IMR-90 (cell line): ENCODE results near the gene PRKRIP1. TPM values are rescaled to one million over a fixed set of nuclear protein-coding genes. Genes with fewer than 3 reads are reported as not detected.

Experiments
- ATAC-seq: fragments of 200-7000 bp; cut with Tn5 transposase; 2 replicates; pipeline ENCODE4 v1.9.1; 2020; ENCODE audit warnings: low read depth, mild to moderate bottlenecking, moderate library complexity
- BruUV-seq: library from RNA; stranded (reverse); fragments of 400-500 nt; replicated peaks from 2 replicates; lab custom pipeline; 2021; lab: Mats Ljungman, UMichigan
- CTCF ChIA-PET: fragments of 300-600 bp; formaldehyde crosslinking; extraction: SDS; loops from one replicate; lab custom pipeline; 2021; ENCODE audit warnings: antibody characterized with exemption; lab: Yijun Ruan, JAX
- POLR2A ChIA-PET: fragments of 300-600 bp; sonication (Branson Sonifier 250); formaldehyde crosslinking; loops from one replicate; lab custom pipeline; 2022; ENCODE audit warnings: antibody characterized with exemption; ENCODE audit not compliant: unreplicated experiment; lab: Charles Lee
- DNase-seq: peaks from one replicate; pipeline ENCODE4 v3.0.0; 2013
- H2AFZ ChIP-seq: replicated peaks from 2 replicates; pipeline ENCODE3; 2013; ENCODE audit warnings: low read length, mild to moderate bottlenecking; ENCODE audit not compliant: poor library complexity
- H2AK5ac ChIP-seq: 2 replicates; pipeline ENCODE4 v1.6.1; 2013; ENCODE audit warnings: low read depth, low read length, inconsistent platforms
- H2AK9ac ChIP-seq: replicated peaks from 2 replicates; pipeline ENCODE3; 2013; ENCODE audit warnings: mild to moderate bottlenecking, low read depth, low read length, moderate library complexity; ENCODE audit not compliant: poor library complexity
- H2BK120ac ChIP-seq: 2 replicates; pipeline ENCODE4 v1.6.1; 2013; ENCODE audit warnings: low read depth, low read length, inconsistent platforms
- H2BK15ac ChIP-seq: 3 replicates; pipeline ENCODE4 v1.6.1; 2013; ENCODE audit warnings: low read depth, low read length, inconsistent platforms
- H2BK20ac ChIP-seq: 2 replicates; pipeline ENCODE4 v1.6.1; 2013; ENCODE audit warnings: low read depth, mild to moderate bottlenecking, inconsistent platforms, low read length, moderate library complexity
- H2BK5ac ChIP-seq: 2 replicates; pipeline ENCODE4 v1.6.1; 2013; ENCODE audit warnings: mild to moderate bottlenecking, low read depth, low read length, inconsistent platforms; ENCODE audit not compliant: poor library complexity, severe bottlenecking
- H3K14ac ChIP-seq: replicated peaks from 2 replicates; pipeline ENCODE4 v1.6.1; 2013; ENCODE audit warnings: low read depth, low read length, inconsistent platforms
- H3K18ac ChIP-seq: 2 replicates; pipeline ENCODE4 v1.6.1; 2013; ENCODE audit warnings: low read depth, low read length, control low read depth
- H3K23ac ChIP-seq: 2 replicates; pipeline ENCODE4 v1.6.1; 2013; ENCODE audit warnings: low read depth, low read length, inconsistent platforms
- H3K27ac ChIP-seq: 2 replicates; pipeline ENCODE4 v1.5.1; 2013; ENCODE audit warnings: mild to moderate bottlenecking, control low read depth, low read length; ENCODE audit not compliant: insufficient read depth
- H3K27me3 ChIP-seq: 2 replicates; pipeline ENCODE4 v1.6.1; 2013; ENCODE audit warnings: low read length; ENCODE audit not compliant: control insufficient read depth, insufficient read depth
- H3K36me3 ChIP-seq: 2 replicates; pipeline ENCODE4 v1.6.1; 2013; ENCODE audit warnings: low read length, mixed read lengths; ENCODE audit not compliant: control insufficient read depth, insufficient read depth
- H3K4ac ChIP-seq: 2 replicates; pipeline ENCODE4 v1.6.1; 2013; ENCODE audit warnings: low read depth, low read length, inconsistent platforms
- H3K4me1 ChIP-seq: 2 replicates; pipeline ENCODE4 v1.6.1; 2013; ENCODE audit warnings: low read length, mixed read lengths; ENCODE audit not compliant: control insufficient read depth, insufficient read depth
- H3K4me2 ChIP-seq: 2 replicates; pipeline ENCODE4 v1.6.1; 2013; ENCODE audit warnings: low read depth, mild to moderate bottlenecking, control low read depth, low read length, moderate library complexity
- H3K4me3 ChIP-seq: 2 replicates; pipeline ENCODE4 v1.5.1; 2013; ENCODE audit warnings: low read depth, mild to moderate bottlenecking, control low read depth, low read length, moderate library complexity; ENCODE audit not compliant: insufficient read depth
- H3K56ac ChIP-seq: 2 replicates; pipeline ENCODE4 v1.6.1; 2013; ENCODE audit warnings: low read length, inconsistent platforms; ENCODE audit not compliant: insufficient read depth; ENCODE audit errors: extremely low read depth
- H3K79me1 ChIP-seq, 2 experiments: 2 replicates each; pipeline ENCODE4 v1.6.1; 2013; ENCODE audit warnings: low read length in 2 of 2, inconsistent platforms in 1 of 2, low read depth in 1 of 2
- H3K9ac ChIP-seq: 2 replicates; pipeline ENCODE4 v1.6.1; 2013; ENCODE audit warnings: low read depth, low read length, control low read depth
- H3K9me1 ChIP-seq: 2 replicates; pipeline ENCODE4 v1.6.1; 2013; ENCODE audit warnings: low read length, inconsistent platforms; ENCODE audit not compliant: insufficient read depth
- H3K9me3 ChIP-seq: 2 replicates; pipeline ENCODE4 v1.6.1; 2013; ENCODE audit warnings: low read length; ENCODE audit not compliant: control insufficient read depth, insufficient read depth
- H4K20me1 ChIP-seq: 2 replicates; pipeline ENCODE4 v1.6.1; 2013; ENCODE audit warnings: low read length, inconsistent platforms; ENCODE audit not compliant: insufficient read depth
- H4K5ac ChIP-seq: 2 replicates; pipeline ENCODE4 v1.6.1; 2013; ENCODE audit warnings: mild to moderate bottlenecking, low read depth, low read length, control low read depth
- H4K8ac ChIP-seq, 2 experiments: 2 replicates each; pipeline ENCODE4 v1.6.1; 2013; ENCODE audit warnings: low read depth in 2 of 2, low read length in 2 of 2, control low read depth in 1 of 2, inconsistent platforms in 1 of 2
- H4K91ac ChIP-seq: 2 replicates; pipeline ENCODE4 v1.6.1; 2013; ENCODE audit warnings: low read depth, low read length, inconsistent platforms; ENCODE audit not compliant: insufficient read depth
- BHLHE40 ChIP-seq: fragments of 150-350 bp; IDR thresholded peaks from 2 replicates; pipeline ENCODE4 v1.6.1; 2016; ENCODE audit warnings: mild to moderate bottlenecking, low read depth, low read length
- CEBPB ChIP-seq: IDR thresholded peaks from 2 replicates; pipeline ENCODE4 v1.6.1; 2012; ENCODE audit warnings: low read depth, low read length, improper control_type of control experiment
- CHD1 ChIP-seq: IDR thresholded peaks from 2 replicates; pipeline ENCODE4 v1.6.1; 2012; ENCODE audit warnings: low read depth, low read length, improper control_type of control experiment
- MXI1 ChIP-seq: IDR thresholded peaks from 2 replicates; pipeline ENCODE4 v1.6.1; 2012; ENCODE audit warnings: low read depth, mild to moderate bottlenecking, low read length, moderate library complexity, borderline replicate concordance
- NFE2L2 ChIP-seq: fragments of 150-350 bp; IDR thresholded peaks from 2 replicates; pipeline ENCODE4 v1.6.1; 2016; ENCODE audit warnings: low read depth, mild to moderate bottlenecking, low read length
- POLR2A ChIP-seq: IDR thresholded peaks from 2 replicates; pipeline ENCODE4 v1.6.1; 2012; ENCODE audit warnings: mild to moderate bottlenecking, low read depth, low read length
- SMC3 ChIP-seq: fragments of 150-350 bp; IDR thresholded peaks from 2 replicates; pipeline ENCODE4 v1.6.1; 2016; ENCODE audit warnings: low read depth, mild to moderate bottlenecking, antibody characterized with exemption, low read length, moderate library complexity
- WGBS, 2 experiments: methylation state at CpG; one replicate each; pipeline versions ENCODE4 v1.1.5 to v1.1.7; 2013; ENCODE audit warnings: missing lambda C conversion rate in 2 of 2; ENCODE audit not compliant: insufficient read length in 1 of 2; ENCODE audit errors: extremely low coverage in 2 of 2; 5-methylcytosine and 5-hydroxymethylcytosine counted together
- dilution Hi-C: fragments of 300-500 bp; cut with HindIII; formaldehyde crosslinking; loops from one replicate; pipeline ENCODE4 v1.14.3; 2018; ENCODE audit warnings: low sequenced_read_pairs; ENCODE audit not compliant: unreplicated experiment
- in situ Hi-C: fragments of 300-500 bp; cut with MboI; formaldehyde crosslinking; loops from 3 replicates; pipeline ENCODE4 v1.14.3; 2019; ENCODE audit warnings: low sequenced_read_pairs, inconsistent platforms, mixed read lengths
- intact Hi-C: fragments of 100-400 bp; cut with micrococcal nuclease; formaldehyde crosslinking; loops from 2 replicates; pipeline ENCODE4 v1.10.0; 2022
- polyA plus RNA-seq, 3 experiments: library from polyadenylated mRNA; depleted of rRNA; stranded (reverse); fragments of >200 nt; gene quantifications; 2 replicates each; pipeline ENCODE4 v1.2.3, GENCODE V29; 2012; ENCODE audit warnings: low replicate concordance in 1 of 3
- total RNA-seq: library from RNA; depleted of rRNA; stranded (reverse); fragments of >200 nt; gene quantifications from 2 replicates; pipeline ENCODE4 v1.2.3, GENCODE V29; 2012
- TF ChIP-seq, protein P1 (sequence below): conservative IDR thresholded peaks from 2 replicates; pipeline ENCODE4 v1.5.1; 2012; ENCODE audit warnings: mild to moderate bottlenecking, low read depth, low read length, improper control_type of control experiment

The PRKRIP1 gene
- total and polyA plus RNA-seq, 2 of the 4 experiments (the other 2 are of a cell fraction), result 6.5 to 21.6 TPM

DNA sequence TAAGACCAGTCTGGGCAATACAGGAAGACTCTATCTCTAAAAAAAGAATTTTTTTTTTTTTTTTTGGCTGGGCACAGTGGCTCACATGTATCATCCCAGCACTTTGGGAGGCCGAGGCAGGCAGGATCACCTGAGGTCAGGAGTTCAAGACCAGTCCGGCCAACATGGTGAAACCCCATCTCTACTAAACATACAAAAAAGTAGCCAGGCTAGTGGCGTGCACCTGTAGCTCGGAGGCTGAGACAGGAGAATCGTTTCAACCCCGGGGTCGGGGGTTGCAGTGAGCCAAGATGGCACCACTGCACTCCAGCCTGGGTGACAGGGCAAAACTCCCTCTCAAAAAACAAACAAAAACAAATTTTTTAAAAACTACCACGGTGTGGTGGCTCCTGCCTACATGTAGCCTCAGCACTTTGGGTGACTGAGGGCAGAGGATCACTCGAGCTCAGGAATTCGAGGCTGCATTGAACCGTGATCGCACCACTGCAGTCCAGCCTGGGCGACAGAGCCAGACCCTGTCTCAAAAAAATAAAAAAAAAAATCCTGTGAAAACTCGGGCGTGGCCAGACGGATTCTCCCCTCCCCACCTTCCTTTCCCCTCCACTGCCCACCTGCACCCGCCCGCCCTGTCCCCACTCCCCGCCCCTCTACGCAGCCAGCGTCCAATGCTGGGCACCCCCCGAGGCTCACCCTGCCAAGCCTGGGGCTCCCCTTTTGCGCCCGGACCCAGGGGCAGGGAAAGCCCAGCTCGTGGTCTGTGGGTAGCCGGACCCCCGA, 36.5 kb downstream of the PRKRIP1 start:
- H3K23ac ChIP-seq, result peak overlapping the region; percentile 52; the same call in 1 of the 2 replicates
- peaks cover 6% of the 10 kb centered on the region for H3K9me1 ChIP-seq
- H2BK20ac ChIP-seq, result 0 out of 2 replicates have a peak overlapping the region, but pooled peaks have one; percentile 14
- intact Hi-C loops (no loop called here), in situ Hi-C loops (no loop called here), dilution Hi-C loops (no loop called here)
- peak overlapping the region; percentile 49 for H4K91ac ChIP-seq
- no peak for TF ChIP-seq NFE2L2
- TF ChIP-seq POLR2A, result no peak
- TF ChIP-seq, protein P1, sequence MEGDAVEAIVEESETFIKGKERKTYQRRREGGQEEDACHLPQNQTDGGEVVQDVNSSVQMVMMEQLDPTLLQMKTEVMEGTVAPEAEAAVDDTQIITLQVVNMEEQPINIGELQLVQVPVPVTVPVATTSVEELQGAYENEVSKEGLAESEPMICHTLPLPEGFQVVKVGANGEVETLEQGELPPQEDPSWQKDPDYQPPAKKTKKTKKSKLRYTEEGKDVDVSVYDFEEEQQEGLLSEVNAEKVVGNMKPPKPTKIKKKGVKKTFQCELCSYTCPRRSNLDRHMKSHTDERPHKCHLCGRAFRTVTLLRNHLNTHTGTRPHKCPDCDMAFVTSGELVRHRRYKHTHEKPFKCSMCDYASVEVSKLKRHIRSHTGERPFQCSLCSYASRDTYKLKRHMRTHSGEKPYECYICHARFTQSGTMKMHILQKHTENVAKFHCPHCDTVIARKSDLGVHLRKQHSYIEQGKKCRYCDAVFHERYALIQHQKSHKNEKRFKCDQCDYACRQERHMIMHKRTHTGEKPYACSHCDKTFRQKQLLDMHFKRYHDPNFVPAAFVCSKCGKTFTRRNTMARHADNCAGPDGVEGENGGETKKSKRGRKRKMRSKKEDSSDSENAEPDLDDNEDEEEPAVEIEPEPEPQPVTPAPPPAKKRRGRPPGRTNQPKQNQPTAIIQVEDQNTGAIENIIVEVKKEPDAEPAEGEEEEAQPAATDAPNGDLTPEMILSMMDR, result no peak
- no peak for TF ChIP-seq CHD1
- TF ChIP-seq MXI1, result no peak
- no peak for TF ChIP-seq SMC3
- no peak for TF ChIP-seq CEBPB
- TF ChIP-seq BHLHE40, result no peak
- H2AK5ac ChIP-seq, result peak overlapping the region; percentile 83; the same call in 1 of the 2 replicates
- peak overlapping the region; percentile 64 for H3K27ac ChIP-seq
- no peak for DNase-seq
- H4K20me1 ChIP-seq, result no peaks in the 10 kb centered on the region
- peak overlapping the region; percentile 61; the same call in 1 of the 2 replicates for H2BK120ac ChIP-seq
- H3K56ac ChIP-seq, result no peak overlapping the region
- peak overlapping the region; percentile 87 for H3K4ac ChIP-seq
- peak overlapping the region; percentile 28 for H2BK5ac ChIP-seq
- peak overlapping the region; percentile 88 for H3K18ac ChIP-seq
- no peak overlapping the region; the same call in 2 of the 3 replicates for H2BK15ac ChIP-seq
- H4K8ac ChIP-seq, result peak overlapping the region; percentile 81 to 93; a peak in 3 of 4 replicates
- WGBS, 2 experiments, result 47% methylated on average over 7 of the region's 27 CpGs; no CpG with 5 or more reads in 1 of the 2 experiments
- 0 out of 2 replicates have a peak overlapping the region, but pooled peaks have one; percentile 61 for H3K14ac ChIP-seq
- H2AFZ ChIP-seq, result peak overlapping the region; percentile 93
- POLR2A ChIA-PET, result no interaction called here
- peak overlapping the region; percentile 92 for H4K5ac ChIP-seq
- peak overlapping the region; percentile 80 for H3K4me2 ChIP-seq
- CTCF ChIA-PET, result no interaction called here
- H3K4me1 ChIP-seq, result peaks cover 4% of the 10 kb centered on the region; the same call in 1 of the 2 replicates
- peak; percentile 12 for ATAC-seq
- peaks cover 6 to 30% of the 10 kb centered on the region in 2 experiments; a peak in 3 of 4 replicates for H3K79me1 ChIP-seq
- no TSS peak for BruUV-seq
- H3K27me3 ChIP-seq, result no peaks in the 10 kb centered on the region
- peaks cover 4% of the 10 kb centered on the region for H3K36me3 ChIP-seq
- peak overlapping the region; percentile 85 for H3K4me3 ChIP-seq
- H3K9ac ChIP-seq, result peak overlapping the region; percentile 73
- H2AK9ac ChIP-seq, result peak overlapping the region; percentile 87
- H3K9me3 ChIP-seq, result no peaks in the 10 kb centered on the region
